Measurements from ENCODE around the gene RAB26. TPM values are rescaled to one million over a fixed set of nuclear protein-coding genes. Genes with fewer than 3 reads are reported as not detected.

The RAB26 gene
- total RNA-seq, 4 donors from 2014 or later = 0.40 to 1.6 (median 0.89) TPM; not detected in 1

- H3K27ac ChIP-seq = no peak overlapping the region
- 65 to 70% methylated on average over 5 of the region's 5 CpGs for WGBS, 2 donors
- TF ChIP-seq POLR2A (IDR thresholded peaks at IDR 0.05) (no peak), CTCF (IDR thresholded peaks at IDR 0.05) (no peak)
- peak overlapping the region in 1 of 3 donors; percentile 83 for H3K4me3 ChIP-seq (replicated peaks in 1 of 3)
- no peaks in the 10 kb centered on the region for H3K9me3 ChIP-seq
- intact Hi-C loops (cut with DNase I) = no loop called here
- no peaks in the 10 kb centered on the region for H3K27me3 ChIP-seq
- H3K4me1 ChIP-seq = peaks cover 36 to 66% of the 10 kb centered on the region in 2 donors
- no peaks in the 10 kb centered on the region for H3K36me3 ChIP-seq
- no peak for DNase-seq
These were observed 8.4 kb downstream of the RAB26 start for GRCh38 chr16:2156849-2157224.

GRCh38 chr16:2157480-2158261, 9.2 kb downstream of the RAB26 start:
- no peaks in the 10 kb centered on the region for H3K27me3 ChIP-seq
- 85 to 96% methylated on average over 16 to 25 of the region's 27 CpGs for WGBS, 2 donors
- no peaks in the 10 kb centered on the region for H3K36me3 ChIP-seq
- H3K4me3 ChIP-seq (replicated peaks in 1 of 3) = no peak overlapping the region
- DNase-seq = no peak
- H3K4me1 ChIP-seq = peaks cover 33 to 57% of the 10 kb centered on the region in 2 donors
- no peaks in the 10 kb centered on the region for H3K9me3 ChIP-seq
- intact Hi-C loops (cut with DNase I) = no loop called here
- TF ChIP-seq POLR2A (IDR thresholded peaks at IDR 0.05) = no peak
- no peak for TF ChIP-seq CTCF (IDR thresholded peaks at IDR 0.05)
- H3K27ac ChIP-seq = no peak overlapping the region

- TF ChIP-seq CTCF (IDR thresholded peaks at IDR 0.05) = no peak
- no peak for TF ChIP-seq POLR2A (IDR thresholded peaks at IDR 0.05)
- Histone ChIP-seq H3K4me3 (replicated peaks in 1 of 3) (no peak overlapping the region), H3K27me3 (no peaks in the 10 kb centered on the region), H3K27ac (peak overlapping the region in 1 of 3 donors; percentile 63), H3K36me3 (no peaks in the 10 kb centered on the region), H3K4me1 (peaks cover 28 to 52% of the 10 kb centered on the region in 2 donors), H3K9me3 (no peaks in the 10 kb centered on the region)
- intact Hi-C loops (cut with DNase I) = no loop called here
- WGBS, 2 donors = 78 to 95% methylated on average over 13 to 15 of the region's 15 CpGs
- no peak for DNase-seq
These were observed 9.8 kb downstream of the RAB26 start for GRCh38 chr16:2158262-2158638.

GRCh38 chr16:2159175-2159838, 10.9 kb downstream of the RAB26 start:
- no peaks in the 10 kb centered on the region for H3K36me3 ChIP-seq
- H3K27me3 ChIP-seq = no peaks in the 10 kb centered on the region
- H3K27ac ChIP-seq = peak overlapping the region; percentile 46 to 63 (median 57)
- no peak overlapping the region for H3K4me3 ChIP-seq (replicated peaks in 1 of 3)
- H3K4me1 ChIP-seq = peaks cover 18 to 43% of the 10 kb centered on the region in 2 donors
- no peaks in the 10 kb centered on the region for H3K9me3 ChIP-seq
- WGBS, 2 donors = 58 to 81% methylated on average over 6 to 20 of the region's 24 CpGs
- intact Hi-C loops (cut with DNase I) = no loop called here
- TF ChIP-seq POLR2A (IDR thresholded peaks at IDR 0.05) = no peak
- TF ChIP-seq CTCF (IDR thresholded peaks at IDR 0.05) = no peak
- no peak for DNase-seq

Data from thyroid gland (tissue), 4 donors.